CD8-positive, alpha-beta memory T cell (primary cell): Measurements from ENCODE around the gene MKS1. TPM values are rescaled to one million over a fixed set of nuclear protein-coding genes. Genes with fewer than 3 reads are reported as not detected.

Source experiments
- polyA plus RNA-seq: library from polyadenylated mRNA; unstranded; fragments of 300-500 nt; fragmentation: Illumina TruSeq; gene quantifications from one replicate; pipeline ENCODE4 v1.2.3, GENCODE V29; 2021
- total RNA-seq, 2 experiments: library from RNA; stranded (reverse); gene quantifications; one replicate each; pipeline ENCODE4 v1.2.3, GENCODE V29; 2021

Gene MKS1
- total and polyA plus RNA-seq, 3 experiments from 2014 or later: 10.7 to 33.9 (median 26.2) TPM

Other genes with a start within 250 kb of the MKS1 start
- 10 to 100 TPM; 29.1 to 29.5 TPM for gene VEZF1, start 231.0 kb downstream of the MKS1 start, total RNA-seq
- 50.8 TPM for gene VEZF1, start 231.0 kb downstream of the MKS1 start, polyA plus RNA-seq
- 100 to 1,000 TPM; 469 to 492 TPM for gene SRSF1, start 212.0 kb downstream of the MKS1 start, total RNA-seq
- 50.6 TPM for gene SRSF1, start 212.0 kb downstream of the MKS1 start, polyA plus RNA-seq
- gene DYNLL2, start 135.8 kb downstream of the MKS1 start, total RNA-seq: 10 to 100 TPM; 40.3 to 41.0 TPM
- 1.4 TPM for gene DYNLL2, start 135.8 kb downstream of the MKS1 start, polyA plus RNA-seq
- under 1 TPM; 0.26 to 0.29 TPM for gene OR4D1, start 70.9 kb downstream of the MKS1 start, total RNA-seq
- 1.7 TPM for gene OR4D1, start 70.9 kb downstream of the MKS1 start, polyA plus RNA-seq
- not detected for gene OR4D2, start 52.3 kb downstream of the MKS1 start, total RNA-seq
- gene OR4D2, start 52.3 kb downstream of the MKS1 start, polyA plus RNA-seq: not detected
- not detected for gene EPX, start 26.5 kb downstream of the MKS1 start, total RNA-seq
- not detected for gene EPX, start 26.5 kb downstream of the MKS1 start, polyA plus RNA-seq
- gene LPO, start 19.3 kb upstream of the MKS1 start, total RNA-seq: not detected
- not detected for gene LPO, start 19.3 kb upstream of the MKS1 start, polyA plus RNA-seq
- gene MPO, start 61.7 kb upstream of the MKS1 start, total RNA-seq: not detected
- gene MPO, start 61.7 kb upstream of the MKS1 start, polyA plus RNA-seq: not detected
- gene TSPOAP1, start 109.5 kb upstream of the MKS1 start, total RNA-seq: 10 to 100 TPM; 14.4 to 15.0 TPM
- gene TSPOAP1, start 109.5 kb upstream of the MKS1 start, polyA plus RNA-seq: 4.0 TPM
- 100 to 1,000 TPM; 145 to 149 TPM for gene SUPT4H1, start 132.9 kb upstream of the MKS1 start, total RNA-seq
- 97.5 TPM for gene SUPT4H1, start 132.9 kb upstream of the MKS1 start, polyA plus RNA-seq
- gene RNF43, start 198.3 kb upstream of the MKS1 start, total RNA-seq: 1 to 10 TPM in 1 of 2 experiments, under 1 TPM in 1; 0.47 to 1.2 TPM
- 1.4 TPM for gene RNF43, start 198.3 kb upstream of the MKS1 start, polyA plus RNA-seq